HG02610 (cell line): ENCODE results near the gene MPEG1.

Experiments used
- ATAC-seq: cut with Tn5 transposase; IDR thresholded peaks from one replicate; pipeline ENCODE4 v1.9.1; 2021; ENCODE audit warnings: mild to moderate bottlenecking, moderate library complexity; ENCODE audit not compliant: unreplicated experiment

MPEG1 gene

GRCh38 chr11:59219836-59220235, 7.1 kb upstream of the MPEG1 start:
- ATAC-seq, result no peak

- ATAC-seq, result peak; percentile 28
Measured at GRCh38 chr11:59218893-59219292, 6.2 kb upstream of the MPEG1 start.

- no peak for ATAC-seq
Measured at GRCh38 chr11:59218319-59218718, 5.6 kb upstream of the MPEG1 start.

GRCh38 chr11:59216641-59217564, 4.2 kb upstream of the MPEG1 start:
- peak; percentile 77 for ATAC-seq

GRCh38 chr11:59214141-59214893, 1.6 kb upstream of the MPEG1 start:
- ATAC-seq, result no peak

- ATAC-seq, result no peak
Measured at GRCh38 chr11:59212222-59212621, 505 bp downstream of the MPEG1 start.

GRCh38 chr11:59208956-59209355, 3.8 kb downstream of the MPEG1 start:
- ATAC-seq, result peak; percentile 18

GRCh38 chr11:59207988-59208451, 4.7 kb downstream of the MPEG1 start:
- ATAC-seq, result peak; percentile 63

- no peak for ATAC-seq
Measured at GRCh38 chr11:59206635-59207034, 6.1 kb downstream of the MPEG1 start.

- ATAC-seq, result no peak
Measured at GRCh38 chr11:59205648-59206047, 7.1 kb downstream of the MPEG1 start.

- no peak for ATAC-seq
Measured at GRCh38 chr11:59204746-59205145, 8.0 kb downstream of the MPEG1 start.

- no peak for ATAC-seq
Measured at GRCh38 chr11:59201353-59201752, 11.4 kb downstream of the MPEG1 start.

- no peak for ATAC-seq
Measured at GRCh38 chr11:59200423-59200746, 12.3 kb downstream of the MPEG1 start.

- peak; percentile 61 for ATAC-seq
Measured at GRCh38 chr11:59199546-59200422, 12.9 kb downstream of the MPEG1 start.

GRCh38 chr11:59198726-59199125, 14.0 kb downstream of the MPEG1 start:
- no peak for ATAC-seq

GRCh38 chr11:59197991-59198390, 14.7 kb downstream of the MPEG1 start:
- no peak for ATAC-seq

- ATAC-seq, result no peak
Measured at GRCh38 chr11:59196777-59197176, 15.9 kb downstream of the MPEG1 start.

GRCh38 chr11:59195586-59195985, 17.1 kb downstream of the MPEG1 start:
- no peak for ATAC-seq

- ATAC-seq, result no peak
Measured at GRCh38 chr11:59193587-59194130, 19.1 kb downstream of the MPEG1 start.

- ATAC-seq, result no peak
Measured at GRCh38 chr11:59192446-59193020, 20.2 kb downstream of the MPEG1 start.
